ENCODE data around the gene SEPTIN8.

The SEPTIN8 gene

GRCh38 chr5:132799392-132799791 lies 22.4 kb upstream of the SEPTIN8 start:
- H3K27ac ChIP-seq, result no peak overlapping the region
- TF ChIP-seq CTCF (IDR thresholded peaks at IDR 0.05) (no peak), ZFX (IDR thresholded peaks at IDR 0.05; ENCODE audit: borderline replicate concordance) (no peak)

- TF ChIP-seq CTCF (IDR thresholded peaks at IDR 0.05) (no peak), ZFX (IDR thresholded peaks at IDR 0.05; ENCODE audit: borderline replicate concordance) (no peak)
Observed at GRCh38 chr5:132797651-132798050, 20.6 kb upstream of the SEPTIN8 start.

GRCh38 chr5:132791026-132791425 lies 14.0 kb upstream of the SEPTIN8 start:
- TF ChIP-seq ZFX (IDR thresholded peaks at IDR 0.05; ENCODE audit: borderline replicate concordance) (no peak), CTCF (IDR thresholded peaks at IDR 0.05) (no peak)
- H3K27ac ChIP-seq, result no peak overlapping the region

More at GRCh38 chr5:132797651-132798050, 20.6 kb upstream of the SEPTIN8 start:
- H3K27ac ChIP-seq, result no peak overlapping the region

- no peak overlapping the region for H3K27ac ChIP-seq
- no peak for TF ChIP-seq CTCF (IDR thresholded peaks at IDR 0.05)
- TF ChIP-seq ZFX (IDR thresholded peaks at IDR 0.05; ENCODE audit: borderline replicate concordance), result no peak
Observed at GRCh38 chr5:132790201-132790865, 13.3 kb upstream of the SEPTIN8 start.

DNA sequence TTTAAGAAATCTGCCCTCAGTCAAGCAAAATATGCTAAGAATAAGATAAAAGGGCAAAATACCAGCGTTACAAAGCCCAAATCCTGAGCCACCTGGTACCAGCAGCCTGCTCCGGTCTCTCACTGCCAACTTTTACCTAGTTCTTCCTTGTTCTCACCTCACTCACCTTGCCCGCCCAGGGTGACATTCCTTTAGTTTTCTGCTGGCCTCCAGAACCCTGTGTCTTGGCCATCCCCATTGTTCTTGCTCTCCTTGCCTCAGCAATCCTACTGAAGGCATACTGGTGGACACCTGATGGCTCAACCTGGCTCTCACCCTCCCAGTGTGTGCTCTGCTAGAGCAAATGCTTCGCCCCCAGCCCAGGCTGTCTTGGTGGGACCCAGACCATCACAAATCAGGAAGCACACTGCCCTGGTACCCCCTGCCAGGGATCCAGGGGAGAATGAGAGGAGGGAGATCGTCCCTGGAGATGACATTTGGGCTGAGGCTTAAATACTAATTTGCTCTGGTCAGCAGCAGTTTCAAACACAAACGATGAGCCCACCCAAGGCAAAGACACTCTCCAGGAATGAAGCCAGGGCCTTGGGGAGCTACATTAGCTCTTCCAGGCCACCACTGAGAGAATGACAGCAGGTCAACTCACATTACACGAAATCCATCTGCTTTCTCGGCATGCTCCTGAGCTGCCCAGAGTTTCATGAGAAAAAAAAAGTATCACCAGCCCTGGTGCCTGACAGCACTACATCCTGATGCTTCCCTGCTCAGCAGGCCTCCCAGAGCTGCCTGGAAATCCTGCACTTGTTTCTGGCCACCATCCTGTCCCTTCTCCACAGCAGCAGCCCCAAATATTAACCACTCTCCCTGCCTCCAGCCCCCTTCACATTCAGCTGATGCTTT lies 12.2 kb upstream of the SEPTIN8 start:
- no peak overlapping the region for H3K27ac ChIP-seq
- TF ChIP-seq ZFX (IDR thresholded peaks at IDR 0.05; ENCODE audit: borderline replicate concordance) (no peak), CTCF (IDR thresholded peaks at IDR 0.05) (no peak)

DNA sequence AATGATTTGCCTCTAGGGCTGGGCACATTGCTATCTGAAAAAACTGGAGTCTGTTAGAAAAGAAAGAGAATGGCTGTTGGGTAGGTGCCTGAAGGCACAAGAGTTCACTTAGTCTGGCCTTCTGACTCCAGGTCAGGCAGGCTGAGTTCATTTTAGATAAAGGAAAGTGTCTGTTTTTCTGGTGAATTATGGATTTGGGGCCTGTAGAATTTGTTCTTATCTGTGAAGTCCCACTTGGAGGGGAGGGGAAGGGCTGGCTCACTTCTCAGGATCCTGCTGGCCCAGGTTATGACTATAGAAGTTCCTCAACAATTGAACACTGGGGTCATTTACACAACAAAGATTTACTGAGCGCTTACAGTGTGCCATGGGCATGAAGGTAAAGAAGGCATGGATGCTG lies 11.5 kb upstream of the SEPTIN8 start:
- no peak for TF ChIP-seq ZFX (IDR thresholded peaks at IDR 0.05; ENCODE audit: borderline replicate concordance)
- TF ChIP-seq CTCF (IDR thresholded peaks at IDR 0.05), result no peak
- no peak overlapping the region for H3K27ac ChIP-seq

DNA sequence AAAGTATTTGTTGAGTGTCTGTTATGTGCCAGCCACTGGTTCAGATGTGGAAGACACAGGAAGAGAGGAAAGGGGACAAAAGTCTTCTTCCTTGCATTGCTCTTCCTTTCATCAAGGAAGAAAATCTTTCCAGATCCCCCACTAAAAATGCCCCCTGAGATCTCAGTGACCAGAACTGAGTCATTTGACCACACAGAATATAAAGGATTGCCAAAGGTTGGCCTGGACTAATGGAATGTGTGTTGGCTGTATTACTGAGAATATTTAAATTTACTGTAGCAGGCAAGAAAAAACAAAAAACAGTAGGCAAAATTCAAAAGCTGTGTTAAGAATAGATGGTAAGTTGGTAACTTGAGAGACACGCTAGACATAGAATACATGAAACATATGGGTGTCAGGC lies 10.0 kb upstream of the SEPTIN8 start:
- no peak for TF ChIP-seq ZFX (IDR thresholded peaks at IDR 0.05; ENCODE audit: borderline replicate concordance)
- no peak overlapping the region for H3K27ac ChIP-seq

Measured in 22Rv1 (cell line).